Cardiac fibroblast (primary cell): ENCODE data around the gene MAP1A.

Experiments used
- DNase-seq, 2 donors: peaks; one replicate each; pipeline versions ENCODE4 v3.0.0 to v3.0.0-alpha.2; 2010; ENCODE audit warnings: low read depth in 2 of 2
- H3K4me3 ChIP-seq, 2 donors: replicated peaks in 1 of 2; 1 replicate in 1 of 2; 2 replicates in 1 of 2; pipeline ENCODE4 v1.5.1; 2011; ENCODE audit warnings: low read depth in 2 of 2, low read length in 2 of 2, mild to moderate bottlenecking in 2 of 2, moderate library complexity in 1 of 2
- TF ChIP-seq, protein P1 (sequence below): IDR thresholded peaks from one replicate; pipeline ENCODE4 v1.5.1; 2011; ENCODE audit warnings: low read depth, mild to moderate bottlenecking, low read length, inconsistent platforms

The MAP1A gene

DNA sequence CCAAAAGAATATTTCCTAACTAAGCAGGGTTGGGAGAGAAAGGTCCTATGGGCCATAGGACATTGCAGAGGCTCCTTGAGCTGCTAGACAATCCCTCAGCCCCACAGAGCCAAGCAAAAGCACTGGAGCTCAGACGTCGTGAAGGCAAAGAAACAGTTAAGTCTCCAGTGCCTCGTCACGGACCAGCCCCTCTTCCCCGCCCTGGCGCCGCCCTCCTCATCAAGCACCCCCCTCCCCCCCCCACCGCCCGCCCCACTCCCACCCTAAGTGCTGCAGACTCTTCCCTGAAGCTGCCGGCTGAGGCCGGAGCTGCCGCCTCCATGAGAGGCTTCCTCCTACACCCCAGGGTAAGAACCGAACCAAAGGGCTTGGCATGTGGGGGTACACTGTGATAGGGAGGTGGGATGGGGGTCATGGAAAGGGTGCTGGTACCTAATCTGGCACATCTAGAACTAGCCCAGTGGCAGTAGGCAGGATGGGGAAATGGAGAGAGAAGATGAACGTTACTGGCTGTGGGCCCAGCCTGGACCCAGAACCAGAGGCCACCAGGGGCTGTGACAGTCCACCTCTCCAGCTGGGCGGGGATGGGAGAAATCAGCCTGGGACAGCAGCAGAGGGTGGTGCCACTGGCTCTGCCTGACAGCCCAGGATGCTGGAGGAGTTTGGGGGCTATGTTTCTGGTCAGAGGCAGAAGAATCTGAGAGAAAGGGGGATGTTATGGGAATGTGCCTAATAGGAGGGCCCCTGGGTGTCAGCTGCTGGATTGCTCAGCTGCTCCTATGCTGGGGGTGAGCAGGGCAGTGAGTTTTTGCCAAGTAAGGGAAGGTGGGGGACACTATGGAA, at the start of gene MAP1A:
MAP1A (plus strand) TSS at position 255 of the 843 bp plus-strand sequence. CDS start 3,866 bp downstream, outside the sequence.
- TF ChIP-seq, protein P1, sequence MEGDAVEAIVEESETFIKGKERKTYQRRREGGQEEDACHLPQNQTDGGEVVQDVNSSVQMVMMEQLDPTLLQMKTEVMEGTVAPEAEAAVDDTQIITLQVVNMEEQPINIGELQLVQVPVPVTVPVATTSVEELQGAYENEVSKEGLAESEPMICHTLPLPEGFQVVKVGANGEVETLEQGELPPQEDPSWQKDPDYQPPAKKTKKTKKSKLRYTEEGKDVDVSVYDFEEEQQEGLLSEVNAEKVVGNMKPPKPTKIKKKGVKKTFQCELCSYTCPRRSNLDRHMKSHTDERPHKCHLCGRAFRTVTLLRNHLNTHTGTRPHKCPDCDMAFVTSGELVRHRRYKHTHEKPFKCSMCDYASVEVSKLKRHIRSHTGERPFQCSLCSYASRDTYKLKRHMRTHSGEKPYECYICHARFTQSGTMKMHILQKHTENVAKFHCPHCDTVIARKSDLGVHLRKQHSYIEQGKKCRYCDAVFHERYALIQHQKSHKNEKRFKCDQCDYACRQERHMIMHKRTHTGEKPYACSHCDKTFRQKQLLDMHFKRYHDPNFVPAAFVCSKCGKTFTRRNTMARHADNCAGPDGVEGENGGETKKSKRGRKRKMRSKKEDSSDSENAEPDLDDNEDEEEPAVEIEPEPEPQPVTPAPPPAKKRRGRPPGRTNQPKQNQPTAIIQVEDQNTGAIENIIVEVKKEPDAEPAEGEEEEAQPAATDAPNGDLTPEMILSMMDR = no peak
- peak; percentile 43 to 67 for DNase-seq
- H3K4me3 ChIP-seq = peak within 1 kb of the TSS; percentile 59 to 61

DNA sequence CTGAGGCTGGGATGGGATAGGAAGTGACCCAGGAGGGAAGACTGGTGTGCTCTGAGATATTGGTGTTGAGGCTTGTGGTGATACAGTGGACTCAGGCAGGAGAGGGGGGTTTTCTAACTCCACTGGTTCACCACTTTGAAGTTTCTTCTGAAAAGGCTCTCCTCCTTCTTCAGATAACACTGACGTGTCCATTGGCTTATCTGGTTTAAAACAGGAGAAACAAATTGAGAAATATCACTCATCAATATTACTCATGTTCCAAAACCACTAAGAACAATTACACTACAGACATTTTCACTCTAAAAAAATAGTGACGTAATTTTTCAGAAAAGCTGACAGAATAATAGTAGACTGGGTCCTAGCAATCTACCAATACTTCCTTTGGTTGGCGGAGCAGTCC, 47.5 kb upstream of the MAP1A start:
- peak; percentile 26 to 82 for DNase-seq
- TF ChIP-seq, protein P1 = no peak
- H3K4me3 ChIP-seq = no peak overlapping the region

DNA sequence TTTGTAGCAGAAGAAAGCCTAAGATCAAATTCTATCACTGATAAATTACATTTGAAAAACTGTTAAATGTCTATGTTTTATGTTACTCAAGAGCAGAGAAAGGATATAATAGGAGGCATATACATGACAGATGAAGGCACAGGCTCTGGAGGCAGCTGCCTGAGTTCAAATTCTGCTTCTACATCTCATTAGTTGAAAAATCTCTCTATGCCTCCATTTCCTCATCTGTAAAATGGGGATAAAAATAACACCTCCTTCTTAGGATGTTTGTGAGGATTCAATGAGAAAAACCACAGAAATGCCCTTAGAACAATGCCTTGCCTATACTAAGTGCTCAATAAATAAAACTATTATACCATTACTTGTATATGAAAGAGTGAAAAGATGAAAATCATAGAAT, 45.4 kb upstream of the MAP1A start:
- H3K4me3 ChIP-seq = no peak overlapping the region
- no peak for DNase-seq
- TF ChIP-seq, protein P1 = no peak

DNA sequence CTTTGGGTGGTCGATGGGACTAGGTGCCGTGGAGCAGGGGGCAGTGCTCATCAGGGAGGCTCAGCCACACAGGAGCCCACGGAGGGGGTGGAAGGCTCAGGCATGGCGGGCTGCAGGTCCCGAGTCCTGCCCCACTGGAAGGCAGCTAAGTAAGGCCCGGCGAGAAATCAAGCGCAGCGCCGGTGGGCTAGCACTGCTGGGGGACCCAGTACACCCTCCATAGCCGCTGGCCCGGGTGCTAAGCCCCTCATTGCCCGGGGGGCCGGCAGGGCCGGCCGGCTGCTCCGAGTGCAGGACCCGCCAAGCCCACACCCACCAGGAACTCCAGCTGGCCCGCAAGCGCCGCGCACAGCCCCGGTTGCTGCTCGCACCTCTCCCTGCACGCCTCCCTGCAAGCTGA, 43.5 kb upstream of the MAP1A start:
- TF ChIP-seq, protein P1 = no peak
- H3K4me3 ChIP-seq = no peak overlapping the region
- DNase-seq = no peak

DNA sequence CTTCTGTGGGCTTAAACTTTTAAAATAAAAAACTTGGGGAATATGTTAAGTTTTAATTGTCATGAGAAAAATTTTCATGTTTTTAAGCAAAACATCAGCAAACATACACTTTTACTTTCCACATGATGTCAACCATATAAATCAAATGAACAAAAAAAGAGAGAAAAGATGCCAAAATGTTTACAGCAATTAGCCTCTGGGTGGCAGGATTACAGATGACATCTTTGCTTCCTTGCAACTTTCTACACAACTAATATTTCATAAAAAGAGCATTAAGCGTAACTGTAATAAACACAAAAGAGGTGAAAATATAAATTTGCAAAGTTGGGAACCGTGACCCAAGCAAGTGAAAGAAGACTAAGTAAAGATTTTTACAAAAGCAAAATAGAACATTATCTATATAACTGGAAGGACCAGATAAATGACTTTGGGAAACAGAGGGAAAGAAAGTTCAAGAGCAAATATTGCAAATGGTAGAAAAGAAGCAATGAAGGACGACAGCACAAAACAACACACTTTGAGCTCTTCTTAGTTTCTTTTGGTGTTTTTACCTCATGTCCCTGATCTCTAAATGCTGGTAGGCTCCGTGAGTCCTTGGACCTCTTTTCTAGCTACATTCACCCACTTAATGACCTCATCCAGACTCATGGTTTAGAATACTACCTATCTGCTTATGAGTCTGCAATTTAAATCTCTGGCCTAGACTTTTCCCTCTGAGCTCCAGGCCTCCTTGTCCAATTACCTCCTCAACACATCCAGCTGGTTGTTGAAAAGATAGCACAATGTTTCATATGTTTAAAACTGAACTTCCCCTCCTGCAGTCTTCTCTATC, 33.9 kb upstream of the MAP1A start:
- peak; percentile 56 to 62 for DNase-seq
- TF ChIP-seq, protein P1 = peak; percentile 38
- H3K4me3 ChIP-seq = no peak overlapping the region

DNA sequence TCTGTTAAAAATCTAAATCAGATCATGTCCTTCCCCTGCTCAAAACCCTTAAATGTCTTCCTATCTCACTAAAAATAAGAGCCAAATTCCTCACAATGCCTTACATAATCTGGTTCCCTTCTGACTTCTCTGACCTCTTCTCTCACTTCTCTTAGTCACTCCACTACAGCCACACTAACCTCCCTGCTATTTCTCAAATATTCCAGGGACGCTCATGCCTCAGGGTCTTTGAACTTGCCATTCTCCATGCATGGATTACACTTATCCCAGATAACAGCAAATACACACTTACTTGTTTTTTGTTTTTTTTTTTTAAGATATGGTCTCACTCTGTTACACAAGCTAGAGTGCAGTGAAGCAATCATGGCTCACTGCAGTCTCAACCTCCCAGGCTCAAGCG, 33.0 kb upstream of the MAP1A start:
- TF ChIP-seq, protein P1 = no peak
- peak in 1 of 2 donors; percentile 15 for DNase-seq
- no peak overlapping the region for H3K4me3 ChIP-seq
